Effector memory CD8-positive, alpha-beta T cell (primary cell): ENCODE measurements around the gene ZBTB20.

Experiments used
- ATAC-seq: fragments of 150-1000 bp; cut with Tn5 transposase; replicated peaks from 2 replicates; pipeline ENCODE4 v1.10.0; 2021; ENCODE audit warnings: mild to moderate bottlenecking, moderate library complexity
- DNase-seq, 3 experiments: peaks; one replicate each; pipeline ENCODE4 v3.0.0; 2021
- H3K27ac Mint-ChIP-seq, 2 donors: one replicate each; pipeline ENCODE4 v1.8.0; 2022; ENCODE audit warnings: mild to moderate bottlenecking in 2 of 2, mixed read lengths in 2 of 2, moderate library complexity in 2 of 2
- H3K27me3 Mint-ChIP-seq, 2 donors: one replicate each; pipeline ENCODE4 v1.8.0; 2022; ENCODE audit warnings: mixed read lengths in 2 of 2
- H3K36me3 Mint-ChIP-seq: one replicate; pipeline ENCODE4 v1.8.0; 2022; ENCODE audit warnings: mild to moderate bottlenecking, moderate library complexity, mixed read lengths; ENCODE audit not compliant: insufficient read depth
- H3K4me1 Mint-ChIP-seq, 2 donors: one replicate each; pipeline ENCODE4 v1.8.0; 2022; ENCODE audit warnings: low read depth in 2 of 2, mixed read lengths in 2 of 2
- H3K4me3 Mint-ChIP-seq, 2 donors: one replicate each; pipeline ENCODE4 v1.8.0; 2022; ENCODE audit warnings: mild to moderate bottlenecking in 2 of 2, mixed read lengths in 2 of 2, moderate library complexity in 2 of 2
- H3K9me3 Mint-ChIP-seq, 2 donors: one replicate each; pipeline ENCODE4 v1.8.0; 2022; ENCODE audit warnings: mixed read lengths in 2 of 2

Gene ZBTB20

GRCh38 chr3:114892880-114893279 lies 254.2 kb downstream of the ZBTB20 start:
- Mint-ChIP-seq H3K9me3 (no peaks in the 10 kb centered on the region), H3K4me3 (no peak overlapping the region), H3K27ac (no peak overlapping the region), H3K36me3 (peaks cover 1% of the 10 kb centered on the region), H3K4me1 (peaks cover 2 to 4% of the 10 kb centered on the region in 2 donors), H3K27me3 (no peaks in the 10 kb centered on the region)
- DNase-seq (no peak), ATAC-seq (no peak)

- no peak overlapping the region for H3K27ac Mint-ChIP-seq
- H3K27me3 Mint-ChIP-seq: no peaks in the 10 kb centered on the region
- no peak for DNase-seq
- H3K4me3 Mint-ChIP-seq: no peak overlapping the region
- ATAC-seq: no peak
- peaks cover 4 to 5% of the 10 kb centered on the region in 2 donors for H3K4me1 Mint-ChIP-seq
- peaks cover 2% of the 10 kb centered on the region for H3K36me3 Mint-ChIP-seq
- H3K9me3 Mint-ChIP-seq: no peaks in the 10 kb centered on the region
Measured at GRCh38 chr3:114892131-114892879, 254.8 kb downstream of the ZBTB20 start.

- Mint-ChIP-seq H3K4me3 (no peak overlapping the region), H3K4me1 (peaks cover 5 to 11% of the 10 kb centered on the region in 2 donors), H3K27me3 (no peaks in the 10 kb centered on the region), H3K27ac (no peak overlapping the region), H3K9me3 (no peaks in the 10 kb centered on the region), H3K36me3 (peaks cover 2% of the 10 kb centered on the region)
- ATAC-seq (no peak), DNase-seq (no peak)
Measured at GRCh38 chr3:114887806-114888205, 259.3 kb downstream of the ZBTB20 start.

GRCh38 chr3:114886905-114887304 lies 260.2 kb downstream of the ZBTB20 start:
- H3K4me1 Mint-ChIP-seq: peaks cover 5 to 11% of the 10 kb centered on the region in 2 donors
- H3K36me3 Mint-ChIP-seq: peaks cover 2% of the 10 kb centered on the region
- H3K9me3 Mint-ChIP-seq: no peaks in the 10 kb centered on the region
- DNase-seq (no peak), ATAC-seq (no peak)
- no peak overlapping the region for H3K27ac Mint-ChIP-seq
- H3K4me3 Mint-ChIP-seq: no peak overlapping the region
- no peaks in the 10 kb centered on the region for H3K27me3 Mint-ChIP-seq

GRCh38 chr3:114884213-114884923 lies 262.7 kb downstream of the ZBTB20 start:
- H3K36me3 Mint-ChIP-seq: peaks cover 2% of the 10 kb centered on the region
- no peaks in the 10 kb centered on the region for H3K9me3 Mint-ChIP-seq
- DNase-seq (no peak), ATAC-seq (no peak)
- H3K27ac Mint-ChIP-seq: peak overlapping the region in 1 of 2 donors; percentile 10
- peaks cover 4 to 12% of the 10 kb centered on the region in 2 donors for H3K4me1 Mint-ChIP-seq
- H3K27me3 Mint-ChIP-seq: no peaks in the 10 kb centered on the region
- H3K4me3 Mint-ChIP-seq: no peak overlapping the region

- Mint-ChIP-seq H3K4me3 (no peak overlapping the region), H3K27me3 (no peaks in the 10 kb centered on the region), H3K4me1 (peaks cover 0 to 8% of the 10 kb centered on the region in 2 donors), H3K9me3 (no peaks in the 10 kb centered on the region), H3K36me3 (no peaks in the 10 kb centered on the region), H3K27ac (no peak overlapping the region)
- ATAC-seq: no peak
- no peak for DNase-seq
Measured at GRCh38 chr3:114880078-114880477, 267.0 kb downstream of the ZBTB20 start.

GRCh38 chr3:114879059-114880031 lies 267.7 kb downstream of the ZBTB20 start:
- no peak overlapping the region for H3K4me3 Mint-ChIP-seq
- peaks cover 1 to 4% of the 10 kb centered on the region in 2 donors for H3K4me1 Mint-ChIP-seq
- no peaks in the 10 kb centered on the region for H3K36me3 Mint-ChIP-seq
- H3K9me3 Mint-ChIP-seq: no peaks in the 10 kb centered on the region
- no peaks in the 10 kb centered on the region for H3K27me3 Mint-ChIP-seq
- H3K27ac Mint-ChIP-seq: no peak overlapping the region
- ATAC-seq (no peak), DNase-seq (no peak)

GRCh38 chr3:114878114-114878839 lies 268.8 kb downstream of the ZBTB20 start:
- H3K27ac Mint-ChIP-seq: no peak overlapping the region
- H3K27me3 Mint-ChIP-seq: no peaks in the 10 kb centered on the region
- H3K9me3 Mint-ChIP-seq: no peaks in the 10 kb centered on the region
- H3K36me3 Mint-ChIP-seq: no peaks in the 10 kb centered on the region
- peaks cover 1 to 4% of the 10 kb centered on the region in 2 donors for H3K4me1 Mint-ChIP-seq
- ATAC-seq (no peak), DNase-seq (no peak)
- no peak overlapping the region for H3K4me3 Mint-ChIP-seq

- ATAC-seq (no peak), DNase-seq (no peak)
- Mint-ChIP-seq H3K4me3 (no peak overlapping the region), H3K9me3 (no peaks in the 10 kb centered on the region), H3K4me1 (peaks cover 1 to 4% of the 10 kb centered on the region in 2 donors), H3K36me3 (no peaks in the 10 kb centered on the region), H3K27me3 (no peaks in the 10 kb centered on the region), H3K27ac (no peak overlapping the region)
Measured at GRCh38 chr3:114877378-114878113, 269.5 kb downstream of the ZBTB20 start.

GRCh38 chr3:114874522-114874971 lies 272.5 kb downstream of the ZBTB20 start:
- H3K9me3 Mint-ChIP-seq: no peaks in the 10 kb centered on the region
- H3K4me1 Mint-ChIP-seq: peaks cover 4% of the 10 kb centered on the region in 2 donors
- no peak overlapping the region for H3K4me3 Mint-ChIP-seq
- H3K27ac Mint-ChIP-seq: no peak overlapping the region
- no peaks in the 10 kb centered on the region for H3K36me3 Mint-ChIP-seq
- no peak for DNase-seq
- no peak for ATAC-seq
- H3K27me3 Mint-ChIP-seq: no peaks in the 10 kb centered on the region

GRCh38 chr3:114873591-114873990 lies 273.5 kb downstream of the ZBTB20 start:
- ATAC-seq (no peak), DNase-seq (no peak)
- Mint-ChIP-seq H3K4me3 (no peak overlapping the region), H3K9me3 (no peaks in the 10 kb centered on the region), H3K27ac (no peak overlapping the region), H3K4me1 (peaks cover 4% of the 10 kb centered on the region in 2 donors), H3K36me3 (no peaks in the 10 kb centered on the region), H3K27me3 (no peaks in the 10 kb centered on the region)

- DNase-seq (no peak), ATAC-seq (no peak)
- no peak overlapping the region for H3K4me3 Mint-ChIP-seq
- no peaks in the 10 kb centered on the region for H3K36me3 Mint-ChIP-seq
- peaks cover 4% of the 10 kb centered on the region in 2 donors for H3K4me1 Mint-ChIP-seq
- H3K27me3 Mint-ChIP-seq: no peaks in the 10 kb centered on the region
- H3K27ac Mint-ChIP-seq: no peak overlapping the region
- no peaks in the 10 kb centered on the region for H3K9me3 Mint-ChIP-seq
Measured at GRCh38 chr3:114872588-114872987, 274.5 kb downstream of the ZBTB20 start.
